Stimulated activated CD4-positive, alpha-beta T cell treated with anti-CD3 and anti-CD28 coated beads, TNF-alpha, amount 100 ng/mL, for 48 hours (primary cell): ENCODE results near the gene RTKN.
"Not testable (repeated sequence)": the region's sequence is repeated elsewhere in the genome, so short reads cannot be mapped to it uniquely, and the experiment has no call there.

Experiments used
- DNase-seq, 3 donors: peaks; one replicate each; pipeline ENCODE4 v3.0.0-alpha.2; 2020; ENCODE audit warnings: low read depth in 3 of 3

RTKN gene

DNA sequence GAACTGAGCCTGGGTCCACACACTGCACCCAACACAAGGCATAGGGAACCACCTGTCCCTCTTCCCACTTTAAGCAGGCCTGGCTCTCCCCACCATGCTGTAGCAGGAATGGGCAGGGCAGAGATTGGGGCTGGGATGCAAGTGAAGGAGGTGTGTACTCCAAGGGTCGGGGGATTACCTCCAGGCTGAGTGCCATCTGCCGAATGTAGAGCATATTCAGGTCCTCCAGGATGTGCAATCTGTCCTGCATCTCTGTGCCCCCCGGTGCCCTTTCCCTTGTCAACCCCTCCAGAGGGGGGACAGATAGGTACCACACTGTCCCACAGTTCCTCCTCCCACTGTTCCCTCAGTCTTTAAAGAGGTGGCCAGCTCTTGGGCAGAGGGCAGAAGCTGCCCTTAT is 2.4 kb downstream of the RTKN start:
- DNase-seq = no peak

GRCh38 chr2:74438248-74438647 is 3.5 kb downstream of the RTKN start:
- no peak for DNase-seq

DNA sequence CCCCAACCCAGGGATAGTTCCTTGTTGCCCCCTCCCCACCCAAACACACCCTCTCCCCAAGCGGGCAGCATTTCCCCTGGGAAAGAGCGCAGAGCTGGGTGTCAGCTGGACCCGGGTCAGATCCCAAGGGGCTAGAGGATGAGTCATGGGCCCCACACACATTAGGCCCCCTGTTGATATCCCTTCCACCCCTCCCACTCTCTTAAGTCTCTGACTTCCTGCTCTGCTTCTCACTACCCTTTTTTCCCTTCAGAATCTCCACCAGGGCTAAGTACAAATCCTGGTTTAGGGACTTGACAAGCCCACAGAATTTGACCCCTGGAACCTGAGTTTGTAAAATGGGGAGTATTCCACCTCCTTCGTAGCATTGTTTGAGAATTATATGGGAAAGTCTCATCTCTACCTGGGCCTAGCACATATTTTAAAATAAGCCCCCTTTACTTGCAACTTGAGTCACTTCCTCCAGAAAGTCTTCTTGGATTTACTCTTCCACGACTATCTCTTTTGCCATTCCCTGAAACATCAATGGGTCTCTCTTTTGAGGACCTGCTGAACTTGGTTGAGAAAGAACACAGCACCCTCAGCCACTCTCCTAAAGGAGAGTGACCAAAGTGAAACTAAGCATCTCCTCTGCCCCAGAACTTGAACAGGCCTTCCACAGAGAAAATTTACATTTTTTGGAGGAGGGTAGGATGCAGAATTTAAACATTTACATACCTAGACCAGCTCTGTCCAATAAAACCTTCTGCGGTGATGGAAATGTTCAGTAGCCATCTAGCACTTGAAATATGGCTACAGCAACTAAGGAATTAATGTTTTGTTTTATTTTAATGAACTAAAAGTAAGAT is 4.7 kb downstream of the RTKN start:
- DNase-seq = no peak

DNA sequence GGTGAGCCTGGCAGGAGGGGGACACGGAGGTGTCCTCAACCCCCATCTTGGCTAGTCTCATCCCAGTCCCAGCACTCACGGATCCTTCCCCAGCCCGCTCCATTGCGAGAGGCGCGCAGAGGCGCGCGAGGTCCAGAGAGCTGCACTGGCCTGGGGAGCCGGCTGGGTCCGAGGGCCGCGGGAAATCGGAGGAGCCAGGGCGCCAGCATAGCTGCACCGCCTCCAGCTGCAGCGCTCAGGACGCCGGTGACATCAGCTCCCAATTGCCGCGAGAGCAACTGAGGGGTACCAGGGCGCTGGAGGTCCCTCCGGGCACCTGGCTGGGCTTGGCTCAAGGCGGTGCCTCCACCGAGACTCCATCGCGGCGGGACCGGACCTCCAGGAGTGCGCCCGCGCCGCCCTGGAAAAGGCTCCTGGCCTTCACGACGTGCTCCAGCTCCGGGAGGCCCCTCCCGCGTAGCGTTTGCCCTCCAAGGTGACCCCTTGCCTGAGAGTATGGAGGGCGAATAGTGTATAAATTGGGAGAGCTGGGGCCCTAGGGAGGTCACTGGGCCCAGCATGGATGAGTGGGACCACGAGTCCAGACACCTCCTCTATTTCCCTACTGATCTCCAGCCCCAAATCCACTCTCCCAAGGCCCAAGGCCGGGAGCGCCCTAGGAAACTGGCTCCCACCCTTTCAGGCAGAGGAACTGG is 5.5 kb downstream of the RTKN start:
- DNase-seq = no peak

DNA sequence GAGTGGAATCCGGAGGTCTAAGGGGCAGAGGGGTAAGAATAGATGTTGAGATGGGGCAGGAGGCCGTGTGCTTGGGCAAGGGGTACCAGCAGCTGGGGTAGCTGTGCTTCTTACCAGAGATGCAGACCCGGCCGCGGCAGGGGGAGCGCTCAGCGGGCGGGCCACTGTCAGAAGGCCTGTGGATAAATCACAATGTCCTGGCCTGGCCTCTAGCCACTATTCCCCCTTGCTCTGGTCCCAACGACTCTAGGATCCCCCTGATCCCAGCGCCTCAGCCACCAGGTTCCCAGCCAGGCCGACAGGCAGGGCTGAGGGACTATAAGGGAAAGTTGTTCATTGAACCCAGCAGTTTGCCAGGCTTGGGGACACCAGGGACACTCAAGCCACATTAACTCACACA is 11.2 kb downstream of the RTKN start:
- DNase-seq = no peak

GRCh38 chr2:74429487-74430451 is 12.0 kb downstream of the RTKN start:
- DNase-seq = no peak

DNA sequence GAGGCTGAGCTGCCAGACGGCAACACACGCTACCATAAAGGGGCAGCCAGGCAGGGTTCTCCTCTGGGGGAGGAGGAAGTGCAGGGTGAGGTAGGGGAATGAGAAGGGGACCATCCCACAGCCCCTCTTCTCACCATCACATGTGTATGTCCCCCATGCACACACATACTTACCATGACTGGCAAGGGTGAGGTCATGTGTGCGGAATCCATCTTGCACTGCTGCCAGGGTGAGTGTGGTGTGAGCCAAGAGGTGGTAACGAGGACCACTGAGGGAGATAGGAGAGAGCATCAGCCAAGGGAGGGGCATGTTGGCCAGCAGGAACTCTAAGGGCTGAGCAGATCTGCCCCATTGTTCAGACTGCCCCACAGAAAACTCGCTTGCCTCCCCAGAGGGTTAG is 13.1 kb downstream of the RTKN start:
- no peak for DNase-seq

GRCh38 chr2:74427551-74427950 is 14.2 kb downstream of the RTKN start:
- DNase-seq = no peak

GRCh38 chr2:74426181-74426758 is 15.5 kb downstream of the RTKN start:
- DNase-seq = no peak

GRCh38 chr2:74425523-74425922 is 16.2 kb downstream of the RTKN start:
- DNase-seq = no peak

- no peak for DNase-seq
Measured at GRCh38 chr2:74424995-74425406, 16.7 kb downstream of the RTKN start.

- no peak for DNase-seq
Measured at GRCh38 chr2:74424139-74424992, 17.4 kb downstream of the RTKN start.

DNA sequence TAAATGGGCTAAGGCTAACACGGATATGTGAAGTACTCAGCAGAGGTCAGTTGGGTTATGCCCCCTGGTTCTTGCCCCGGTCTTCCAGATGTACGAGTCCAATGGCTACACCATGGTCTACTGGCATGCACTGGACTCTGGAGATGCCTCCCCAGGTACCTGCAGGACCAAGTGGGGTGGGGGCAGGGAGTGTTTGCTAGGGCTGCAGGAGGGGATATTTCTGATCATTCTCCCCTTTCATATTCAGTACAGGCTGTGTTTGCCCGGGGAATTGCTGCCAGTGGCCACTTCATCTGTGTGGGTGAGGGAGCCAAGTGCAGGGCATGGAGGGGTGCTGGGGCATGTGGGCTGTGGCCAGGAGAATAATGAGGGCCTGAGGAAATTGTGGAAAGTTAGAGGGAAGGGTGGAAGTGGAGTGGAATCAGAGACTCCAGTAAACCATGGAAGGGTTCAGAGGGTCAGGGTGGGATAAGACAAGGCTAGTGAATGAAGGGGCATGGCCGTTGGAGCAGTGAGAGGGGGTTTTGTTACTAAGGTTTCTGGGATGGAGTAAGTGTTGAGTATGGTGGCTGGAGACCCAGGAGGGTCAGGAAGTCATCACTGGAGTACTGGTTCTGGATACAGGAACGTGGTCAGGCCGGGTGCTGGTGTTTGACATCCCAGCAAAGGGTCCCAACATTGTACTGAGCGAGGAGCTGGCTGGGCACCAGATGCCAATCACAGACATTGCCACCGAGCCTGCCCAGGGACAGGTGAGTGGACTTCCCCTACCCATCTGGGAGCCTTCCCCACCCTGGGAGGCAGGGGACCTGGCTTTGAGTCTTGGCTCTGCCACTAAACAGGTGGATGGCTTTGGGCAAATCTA is 18.3 kb downstream of the RTKN start:
- no peak for DNase-seq

DNA sequence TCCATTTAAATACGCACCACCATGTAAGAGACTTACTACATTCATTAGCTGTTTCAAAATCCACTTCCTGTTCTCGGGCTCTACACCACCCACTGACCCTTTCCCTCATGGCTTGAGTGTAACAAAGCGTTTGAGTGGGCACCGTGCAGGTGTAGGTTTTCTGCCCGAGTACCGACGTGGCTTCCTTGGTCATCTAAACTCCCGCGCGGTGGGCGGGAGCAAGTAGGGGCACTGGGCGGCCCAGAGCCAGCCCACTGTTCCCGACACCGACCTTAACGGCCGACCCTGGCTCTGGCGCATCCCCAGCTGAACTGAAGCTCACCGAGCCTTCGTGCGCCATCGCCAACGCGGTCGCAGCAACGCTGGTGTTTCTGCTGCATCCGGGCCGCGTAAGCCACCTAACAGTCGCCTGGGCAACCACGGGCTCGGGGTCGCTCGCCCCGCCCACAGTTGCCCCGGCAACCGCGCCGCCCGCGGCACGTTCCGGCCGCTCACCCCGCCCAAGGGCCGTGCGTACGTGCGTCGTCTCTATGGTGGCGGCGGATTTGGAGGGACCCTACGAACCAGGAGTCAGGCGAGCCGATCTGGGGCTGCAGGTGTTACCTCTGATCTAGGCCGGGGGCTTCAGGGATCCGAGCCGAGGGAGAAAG is 20.4 kb downstream of the RTKN start, which contains the start of the genes C2orf81 and WDR54:
TSS of gene C2orf81 (minus strand) at position 399 of the 650 bp plus-strand sequence. CDS start at position 340, 59 bp downstream.
TSS of gene WDR54 (plus strand) at position 510 of the 650 bp plus-strand sequence. CDS start 424 bp downstream, outside the sequence.
- peak; percentile 85 to 97 (median 91) for DNase-seq

- not testable (repeated sequence) for DNase-seq
Measured at GRCh38 chr2:74420443-74421103, 21.2 kb downstream of the RTKN start.

DNA sequence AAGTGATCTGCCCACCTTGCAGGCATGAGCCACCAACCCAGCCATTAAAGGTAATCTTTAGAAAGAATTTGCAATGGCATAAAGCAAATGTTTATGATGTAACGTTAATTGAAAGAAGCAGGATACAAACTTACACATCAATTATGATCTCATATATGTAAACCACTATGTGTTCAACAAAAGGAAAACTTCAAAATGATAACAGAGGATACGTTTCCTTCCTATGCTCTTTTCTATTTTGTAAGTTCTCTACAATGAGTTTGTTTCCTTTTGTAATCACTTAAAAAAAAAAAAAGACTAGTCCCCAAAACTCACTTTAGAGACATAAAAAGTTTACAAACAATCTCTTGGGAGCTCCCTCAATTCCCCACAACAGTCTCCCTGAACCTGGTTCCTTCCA is 21.7 kb downstream of the RTKN start:
- no peak for DNase-seq

DNA sequence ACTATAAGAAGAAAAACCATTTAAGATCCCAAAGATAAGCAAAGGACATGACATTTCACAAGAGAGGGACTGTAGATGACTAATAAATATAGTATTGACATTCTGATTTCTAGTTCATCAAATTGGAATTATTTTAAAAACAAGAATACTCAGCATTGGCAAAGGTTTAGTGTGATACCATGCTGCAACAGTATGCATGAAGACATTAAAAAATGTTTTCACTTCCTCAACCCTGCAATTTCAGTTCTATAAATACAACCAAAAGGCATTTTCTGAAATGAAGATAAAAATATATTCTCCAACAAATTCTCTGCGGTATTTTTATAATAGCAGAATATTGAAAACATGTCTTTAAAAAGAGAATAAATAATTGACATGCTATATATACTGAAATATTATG is 22.4 kb downstream of the RTKN start:
- DNase-seq = no peak

DNA sequence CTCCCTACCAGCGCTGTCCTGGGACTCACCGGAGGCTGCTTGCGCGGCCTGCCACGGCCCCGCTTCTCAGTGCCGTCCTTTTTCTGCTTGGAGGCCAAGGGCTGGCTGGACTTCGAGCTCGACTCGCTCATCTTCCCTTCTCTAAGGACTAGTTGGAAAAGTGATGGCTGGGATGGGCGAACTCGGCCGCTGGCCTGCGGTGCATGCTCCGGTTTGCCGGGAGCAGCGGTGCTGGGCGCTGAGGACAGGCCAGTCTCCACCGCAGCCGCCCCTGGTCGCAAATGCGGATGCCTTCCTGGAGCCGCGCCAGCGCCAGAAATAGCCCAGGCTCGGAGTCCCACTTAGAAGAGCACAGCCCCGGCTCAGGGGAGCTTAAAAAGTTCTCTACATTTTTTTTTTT is 23.4 kb downstream of the RTKN start:
- DNase-seq = no peak
